Measurements from ENCODE around the gene FSTL1.

The FSTL1 gene

GRCh38 chr3:120462409-120462959 lies 11.7 kb upstream of the FSTL1 start:
- no peak for DNase-seq

DNA sequence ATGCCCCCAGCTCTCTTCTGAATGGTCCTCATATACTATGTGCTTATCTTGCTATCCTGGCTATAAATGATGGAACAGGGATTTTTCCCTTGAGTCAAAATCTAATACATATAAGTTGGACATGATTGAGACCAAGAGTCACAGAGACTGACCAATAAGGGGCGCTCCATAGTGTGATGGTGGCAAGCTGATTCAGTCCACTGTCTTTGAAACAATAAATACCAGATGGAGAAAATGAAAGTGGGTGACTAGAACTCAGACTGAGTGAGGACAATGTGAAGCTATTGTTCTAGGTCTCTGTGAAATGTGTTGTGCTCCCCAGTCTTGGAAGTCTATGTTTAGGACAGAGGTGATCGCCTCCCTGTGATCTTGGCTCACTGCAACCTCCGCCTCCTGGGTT lies 10.6 kb upstream of the FSTL1 start:
- DNase-seq = no peak

DNA sequence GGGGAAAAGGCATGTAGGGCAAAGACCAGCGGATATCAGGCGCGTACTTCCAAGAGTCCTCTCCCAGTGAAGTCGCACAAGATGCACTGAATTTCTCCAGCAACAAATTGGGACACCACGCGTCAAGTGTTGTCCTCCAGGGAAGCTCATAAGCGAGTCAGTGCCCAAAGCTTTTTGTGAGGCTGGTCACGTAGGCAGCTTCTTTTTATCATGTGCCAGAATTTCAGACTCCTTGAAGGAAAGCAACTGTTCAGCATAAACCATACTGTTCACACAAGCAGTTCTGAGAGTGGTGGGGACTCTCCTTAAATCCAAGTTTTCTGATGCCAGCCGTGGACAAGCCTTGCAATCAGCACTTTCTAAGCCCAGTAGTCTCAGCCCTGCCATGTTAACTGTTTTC lies 10.1 kb upstream of the FSTL1 start:
- no peak for DNase-seq

GRCh38 chr3:120460181-120460790 lies 9.5 kb upstream of the FSTL1 start:
- no peak for DNase-seq

GRCh38 chr3:120459196-120459595 lies 8.4 kb upstream of the FSTL1 start:
- DNase-seq = no peak

DNA sequence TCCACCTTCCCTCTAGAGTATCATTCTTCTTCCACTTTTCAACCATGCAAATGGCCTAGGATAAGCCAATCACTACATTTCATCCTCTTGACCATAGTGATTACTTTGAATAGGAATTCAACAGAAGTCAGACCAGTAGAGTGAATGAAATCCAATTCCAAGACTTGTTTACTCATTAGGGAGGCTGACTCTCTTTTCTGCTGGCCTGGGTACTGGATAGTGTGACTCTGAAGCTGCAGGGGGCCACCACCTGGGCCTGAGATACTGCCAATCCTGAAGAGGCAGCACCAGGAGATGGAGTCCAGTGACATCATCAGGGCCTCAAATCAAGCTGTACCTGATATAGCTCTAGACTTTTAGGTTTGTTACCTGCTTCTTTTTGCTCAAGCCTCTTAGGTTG lies 7.0 kb upstream of the FSTL1 start:
- DNase-seq = no peak

GRCh38 chr3:120454076-120454689 lies 3.4 kb upstream of the FSTL1 start:
- DNase-seq = no peak

DNA sequence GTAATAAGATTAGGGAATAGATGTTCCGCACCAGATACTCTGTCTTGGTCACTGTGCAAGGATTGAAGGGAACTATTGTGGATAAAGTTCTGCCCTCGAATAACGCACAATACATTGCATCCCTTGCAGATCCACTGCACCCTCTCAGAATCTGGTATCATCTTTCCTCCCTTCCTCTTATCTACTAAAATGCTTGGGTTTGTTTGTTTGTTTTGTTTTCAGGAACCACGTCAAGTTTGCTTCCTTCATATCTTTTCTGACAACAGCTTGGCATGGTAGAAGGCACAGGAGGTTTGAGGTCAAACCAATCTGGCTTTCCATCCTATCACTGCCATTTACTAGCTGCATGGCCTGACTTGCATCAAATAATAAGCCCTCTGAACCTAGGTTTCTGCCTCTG lies 2.0 kb upstream of the FSTL1 start:
- no peak for DNase-seq

DNA sequence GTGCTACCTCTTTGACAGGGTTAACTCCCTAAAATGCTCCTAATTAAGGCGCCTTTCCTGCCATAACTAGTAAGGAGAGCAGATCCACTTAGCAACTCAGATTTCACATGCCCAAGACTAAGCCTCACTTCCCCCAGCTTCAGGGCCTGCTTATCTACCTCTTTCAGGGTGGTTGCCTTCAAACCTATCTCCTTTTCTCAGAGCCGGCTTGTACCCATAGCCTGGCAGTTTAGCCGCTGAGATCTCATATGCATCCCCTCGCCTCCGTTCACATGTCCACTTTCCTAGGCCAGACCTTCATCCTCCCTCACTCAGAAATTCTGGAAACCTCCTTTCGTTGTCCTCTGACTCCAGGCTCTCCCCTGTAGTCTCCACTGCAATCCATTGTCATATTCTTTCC lies 1.0 kb upstream of the FSTL1 start:
- DNase-seq = no peak

- DNase-seq = no peak
These were observed 525 bp upstream of the FSTL1 start for GRCh38 chr3:120451272-120451761.

- no peak for DNase-seq
These were observed 842 bp downstream of the FSTL1 start for GRCh38 chr3:120449701-120450599.

DNA sequence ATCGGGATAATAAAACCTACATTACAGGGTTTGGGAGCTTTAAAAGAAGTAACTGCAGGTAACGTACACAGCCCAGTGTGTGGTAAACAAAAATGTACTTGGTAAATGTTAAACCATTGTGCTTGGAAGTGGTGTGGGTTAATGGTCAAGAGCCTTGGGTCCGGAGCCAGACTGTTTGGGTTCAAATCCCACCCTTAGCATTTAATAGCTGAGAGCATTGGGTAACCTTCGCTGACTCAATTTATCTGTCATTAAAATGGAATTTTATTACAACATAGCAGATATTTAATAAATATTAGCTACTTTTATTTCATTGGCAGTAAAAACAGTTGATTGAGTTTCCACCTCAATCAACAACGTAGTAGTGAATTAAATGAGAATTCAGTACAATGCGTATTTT lies 1.5 kb downstream of the FSTL1 start:
- DNase-seq = no peak

GRCh38 chr3:120448756-120449155 lies 2.0 kb downstream of the FSTL1 start:
- DNase-seq = no peak

DNA sequence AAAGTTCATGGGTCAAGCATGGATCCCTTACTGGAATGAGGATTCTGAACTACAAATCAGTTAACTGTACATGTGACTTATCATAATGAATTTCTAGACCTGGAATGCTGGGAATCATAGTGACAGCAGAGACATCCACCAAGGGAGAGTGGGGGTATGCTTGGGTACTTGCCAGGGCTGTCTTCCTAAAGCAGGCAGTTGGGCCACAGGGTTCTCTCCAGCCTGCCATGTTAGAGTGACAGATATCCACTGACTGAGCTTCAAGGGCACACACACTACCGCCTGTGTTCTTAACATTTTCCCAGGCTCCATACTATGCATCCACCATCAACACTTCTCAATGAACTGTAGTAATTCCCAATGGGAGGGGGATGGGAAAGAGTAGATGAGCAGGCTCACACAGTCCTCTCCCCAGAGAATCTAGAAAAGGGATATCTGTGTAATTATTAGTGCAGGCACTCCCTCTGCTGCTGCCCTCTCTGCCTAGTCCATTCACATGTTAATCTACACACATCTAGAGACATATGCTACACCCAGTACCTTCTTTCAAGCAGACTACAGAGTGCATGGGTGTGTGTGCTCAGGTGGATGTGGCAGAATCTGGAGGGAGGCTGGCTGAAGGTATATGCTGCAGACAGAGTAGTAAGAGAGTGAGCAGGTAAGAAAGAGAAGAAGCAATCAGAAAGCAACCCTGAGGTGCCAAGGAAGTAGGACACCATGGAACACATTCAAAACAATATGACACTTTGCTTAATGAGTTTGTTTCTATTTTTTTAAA lies 3.7 kb downstream of the FSTL1 start:
- DNase-seq = no peak

DNA sequence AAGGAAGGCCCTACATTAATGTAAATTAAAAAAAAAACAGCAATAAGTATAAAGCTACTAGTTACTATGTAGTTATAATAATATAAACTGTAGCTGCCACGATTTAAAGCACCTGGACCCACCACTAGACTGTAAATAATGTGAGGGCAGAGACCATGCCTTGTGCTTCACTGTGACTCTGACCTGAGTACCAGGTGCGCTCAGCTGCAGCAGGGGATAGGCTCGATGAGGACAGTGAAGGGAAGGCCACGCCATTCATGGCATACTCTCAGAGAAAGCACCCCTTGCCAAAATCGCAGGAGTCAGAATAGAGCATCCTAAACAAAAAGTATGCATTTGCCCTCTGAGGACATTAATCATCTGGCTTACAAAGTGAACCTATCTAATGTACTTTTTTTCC lies 5.1 kb downstream of the FSTL1 start:
- no peak for DNase-seq

GRCh38 chr3:120443626-120444123 lies 7.1 kb downstream of the FSTL1 start:
- no peak for DNase-seq

DNA sequence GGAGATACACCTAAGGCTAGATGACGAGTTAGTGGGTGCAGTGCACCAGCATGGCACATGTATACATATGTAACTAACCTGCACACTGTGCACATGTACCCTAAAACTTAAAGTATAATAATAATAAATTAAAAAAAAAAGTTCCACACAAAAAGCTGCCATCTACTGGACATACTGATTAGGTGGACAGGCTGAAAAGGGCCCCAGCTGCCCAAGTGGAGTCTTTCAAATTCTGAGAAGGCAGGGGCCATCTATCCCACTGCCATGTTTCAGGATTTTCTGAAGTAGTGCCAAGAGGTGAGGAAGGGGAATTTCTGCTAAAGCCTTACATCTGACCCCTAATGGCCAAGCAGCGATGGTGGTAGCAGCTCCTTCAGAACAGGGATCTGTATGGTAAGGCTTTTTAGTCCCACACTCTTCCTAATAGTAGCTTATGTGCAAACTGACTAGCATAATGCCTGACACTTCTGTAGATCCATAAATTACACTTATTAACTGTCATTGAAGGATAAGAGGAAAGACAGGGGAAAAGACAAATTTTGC lies 7.7 kb downstream of the FSTL1 start:
- DNase-seq = no peak

DNA sequence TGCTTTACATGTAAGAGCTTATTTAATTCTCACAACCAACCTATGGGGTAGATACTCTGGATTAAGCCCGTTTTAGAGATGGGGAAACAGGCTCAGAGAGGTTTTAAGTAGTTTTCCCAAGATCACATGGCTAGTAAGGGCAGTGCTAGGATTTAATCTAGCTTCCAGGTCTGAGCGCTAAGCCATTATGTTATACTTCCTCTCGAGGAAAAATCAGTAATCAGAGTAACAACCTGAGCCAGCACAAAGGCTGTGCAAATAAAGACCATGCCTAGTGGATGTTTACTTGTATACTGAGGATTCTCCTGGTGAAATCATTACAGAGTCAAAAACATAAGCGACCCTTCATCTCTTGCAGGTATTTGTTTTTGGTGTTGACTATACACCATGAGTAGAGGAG lies 9.0 kb downstream of the FSTL1 start:
- DNase-seq = no peak

- DNase-seq = no peak
These were observed 10.0 kb downstream of the FSTL1 start for GRCh38 chr3:120440762-120441161.

DNA sequence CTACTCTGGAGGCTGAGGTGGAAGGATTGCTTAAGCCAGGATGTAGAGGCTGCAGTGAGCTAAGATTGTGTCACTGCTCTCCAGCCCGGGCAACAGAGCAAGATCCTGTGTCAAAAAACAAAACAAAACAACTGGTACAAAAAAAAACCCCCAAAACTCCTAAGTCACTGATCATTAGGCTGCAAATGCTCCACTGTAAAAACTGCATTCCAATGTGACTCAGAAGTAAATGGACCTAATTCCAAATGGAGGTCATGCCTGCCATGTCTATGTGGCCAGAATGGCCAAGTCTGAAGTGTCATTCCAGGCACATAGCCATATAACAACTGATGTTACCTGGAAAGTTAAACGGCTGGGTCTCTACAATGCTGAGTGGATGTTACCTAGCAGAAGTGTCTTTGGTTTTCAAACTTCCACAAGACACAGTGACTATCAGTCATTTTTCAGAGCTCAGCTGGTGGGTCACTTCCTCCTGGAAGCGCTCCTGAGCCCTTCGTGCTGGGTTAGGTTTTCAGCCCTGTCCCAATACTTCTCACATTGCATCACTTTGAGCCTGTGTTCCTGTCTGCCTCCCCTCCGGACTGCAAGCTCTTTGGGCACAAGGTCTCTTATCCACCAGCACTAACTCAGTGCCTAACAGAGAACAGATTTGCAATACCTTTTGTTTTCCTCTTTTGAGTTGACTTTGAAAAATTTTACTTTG lies 10.6 kb downstream of the FSTL1 start:
- DNase-seq = no peak

DNA sequence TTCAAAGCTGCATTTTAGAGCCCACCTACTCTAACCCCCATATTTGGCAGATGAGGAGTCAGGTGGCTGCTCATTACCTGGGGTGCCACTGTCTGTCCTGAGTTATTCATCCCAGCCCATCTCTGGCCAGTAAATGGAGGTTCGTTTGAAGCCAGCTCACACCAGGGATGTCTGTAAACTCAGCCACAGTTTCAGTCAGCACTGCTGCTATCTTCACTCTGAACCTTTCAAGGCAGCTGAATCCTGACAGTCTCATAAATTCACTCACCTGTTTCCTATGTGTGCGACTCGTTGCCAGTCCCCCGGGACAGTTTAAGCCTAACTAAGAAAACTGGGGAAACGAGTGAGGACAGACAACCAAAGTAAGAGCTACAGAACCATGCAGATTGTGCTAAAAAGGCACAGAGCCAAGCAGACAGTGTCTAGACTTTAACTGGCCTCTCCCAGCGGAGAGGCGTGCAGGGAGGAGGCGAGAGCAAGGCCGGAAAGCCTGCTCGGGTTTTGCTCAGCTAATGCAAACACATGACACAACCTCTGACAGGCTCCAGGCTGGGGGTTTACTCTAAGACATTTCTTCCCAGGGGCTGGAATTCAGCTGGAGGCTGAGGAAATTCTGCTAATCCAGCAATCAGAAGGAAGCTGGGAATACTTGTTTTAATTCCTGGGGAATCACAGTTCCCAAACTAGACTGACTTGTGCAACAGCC lies 12.0 kb downstream of the FSTL1 start:
- no peak for DNase-seq

All from CD4-positive, alpha-beta T cell treated with Interleukin-1 beta for 1 hour (primary cell).